ENCODE data around the gene ABCD3.

DNA sequence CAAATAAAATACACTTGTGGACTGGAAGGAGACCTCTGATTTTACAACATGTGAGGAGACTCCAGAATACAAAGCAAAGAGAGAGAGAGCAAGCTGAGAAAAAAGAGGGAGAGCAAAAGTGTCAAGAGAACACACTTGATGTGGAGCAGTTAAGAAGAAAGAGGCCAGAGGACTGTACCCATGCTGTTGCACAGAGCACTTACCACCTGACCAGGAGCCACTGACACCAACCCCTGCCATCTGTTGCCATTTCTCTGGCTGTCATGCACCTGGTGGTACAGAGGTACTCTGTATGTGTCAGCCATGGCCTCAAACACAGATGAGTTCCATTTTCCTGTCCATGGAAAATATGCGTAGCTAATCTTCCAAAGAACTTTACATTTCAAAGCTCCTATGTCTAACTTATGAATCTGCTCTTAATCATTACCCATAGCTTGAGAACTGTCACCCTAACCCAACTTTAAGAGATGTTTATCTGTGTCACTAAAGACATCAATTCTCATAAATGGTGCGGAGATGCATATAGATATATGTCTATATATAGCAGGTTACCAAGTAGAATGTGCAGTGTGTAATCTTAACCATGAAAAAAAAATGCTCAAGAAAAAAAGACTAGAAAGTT is 32.8 kb upstream of the ABCD3 start:
- TF ChIP-seq EZH2 (IDR thresholded peaks at IDR 0.05; ENCODE audit: insufficient read depth, low read length), result no peak
- TF ChIP-seq, protein P1, sequence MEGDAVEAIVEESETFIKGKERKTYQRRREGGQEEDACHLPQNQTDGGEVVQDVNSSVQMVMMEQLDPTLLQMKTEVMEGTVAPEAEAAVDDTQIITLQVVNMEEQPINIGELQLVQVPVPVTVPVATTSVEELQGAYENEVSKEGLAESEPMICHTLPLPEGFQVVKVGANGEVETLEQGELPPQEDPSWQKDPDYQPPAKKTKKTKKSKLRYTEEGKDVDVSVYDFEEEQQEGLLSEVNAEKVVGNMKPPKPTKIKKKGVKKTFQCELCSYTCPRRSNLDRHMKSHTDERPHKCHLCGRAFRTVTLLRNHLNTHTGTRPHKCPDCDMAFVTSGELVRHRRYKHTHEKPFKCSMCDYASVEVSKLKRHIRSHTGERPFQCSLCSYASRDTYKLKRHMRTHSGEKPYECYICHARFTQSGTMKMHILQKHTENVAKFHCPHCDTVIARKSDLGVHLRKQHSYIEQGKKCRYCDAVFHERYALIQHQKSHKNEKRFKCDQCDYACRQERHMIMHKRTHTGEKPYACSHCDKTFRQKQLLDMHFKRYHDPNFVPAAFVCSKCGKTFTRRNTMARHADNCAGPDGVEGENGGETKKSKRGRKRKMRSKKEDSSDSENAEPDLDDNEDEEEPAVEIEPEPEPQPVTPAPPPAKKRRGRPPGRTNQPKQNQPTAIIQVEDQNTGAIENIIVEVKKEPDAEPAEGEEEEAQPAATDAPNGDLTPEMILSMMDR (IDR thresholded peaks at IDR 0.05; ENCODE audit: insufficient read depth, low read depth, low read length), result no peak

All from astrocyte (in vitro differentiated cells and primary cell).